GM18867 (cell line): ENCODE data around the gene DPP6.

ENCODE experiments used
- ATAC-seq: cut with Tn5 transposase; IDR thresholded peaks from one replicate; pipeline ENCODE4 v1.9.1; 2021; ENCODE audit warnings: mild to moderate bottlenecking, moderate library complexity; ENCODE audit not compliant: unreplicated experiment

The DPP6 gene

DNA sequence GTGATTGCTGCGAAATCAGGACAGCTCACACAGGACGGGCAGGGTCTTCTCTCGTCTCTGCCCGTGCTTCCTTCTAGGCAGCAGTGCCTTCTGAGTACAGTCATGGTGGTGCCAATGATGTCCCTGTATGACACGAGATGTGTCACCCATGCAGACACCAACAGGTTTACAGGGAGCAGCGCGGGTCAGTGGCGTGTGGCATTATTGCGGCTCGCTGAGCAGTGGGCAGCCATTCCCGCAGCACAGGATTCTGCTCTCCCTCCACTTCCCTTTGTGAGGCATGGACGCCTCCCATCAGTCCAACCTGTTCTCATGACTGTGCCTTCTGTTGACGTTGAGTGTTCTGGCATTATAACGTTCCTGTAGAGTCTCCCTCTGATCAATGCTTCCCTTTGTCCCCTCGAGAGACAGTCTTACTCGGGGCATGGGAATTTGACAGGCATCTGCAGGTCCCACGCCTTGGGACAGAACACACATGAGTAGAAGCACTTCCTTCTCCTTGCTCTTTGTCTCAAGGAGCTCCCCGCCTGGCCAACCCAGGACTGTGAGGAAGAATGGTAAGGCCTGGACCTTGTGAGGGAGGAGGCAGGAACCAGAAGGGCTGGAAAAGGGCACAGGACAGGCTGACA lies 731.2 kb downstream of the DPP6 start:
- no peak for ATAC-seq

GRCh38 chr7:154785898-154786297 lies 733.7 kb downstream of the DPP6 start:
- no peak for ATAC-seq

- no peak for ATAC-seq
These were observed 737.2 kb downstream of the DPP6 start for GRCh38 chr7:154789404-154789803.

- ATAC-seq = no peak
These were observed 739.4 kb downstream of the DPP6 start for GRCh38 chr7:154791611-154792010.

GRCh38 chr7:154792436-154793055 lies 740.3 kb downstream of the DPP6 start:
- ATAC-seq = no peak

DNA sequence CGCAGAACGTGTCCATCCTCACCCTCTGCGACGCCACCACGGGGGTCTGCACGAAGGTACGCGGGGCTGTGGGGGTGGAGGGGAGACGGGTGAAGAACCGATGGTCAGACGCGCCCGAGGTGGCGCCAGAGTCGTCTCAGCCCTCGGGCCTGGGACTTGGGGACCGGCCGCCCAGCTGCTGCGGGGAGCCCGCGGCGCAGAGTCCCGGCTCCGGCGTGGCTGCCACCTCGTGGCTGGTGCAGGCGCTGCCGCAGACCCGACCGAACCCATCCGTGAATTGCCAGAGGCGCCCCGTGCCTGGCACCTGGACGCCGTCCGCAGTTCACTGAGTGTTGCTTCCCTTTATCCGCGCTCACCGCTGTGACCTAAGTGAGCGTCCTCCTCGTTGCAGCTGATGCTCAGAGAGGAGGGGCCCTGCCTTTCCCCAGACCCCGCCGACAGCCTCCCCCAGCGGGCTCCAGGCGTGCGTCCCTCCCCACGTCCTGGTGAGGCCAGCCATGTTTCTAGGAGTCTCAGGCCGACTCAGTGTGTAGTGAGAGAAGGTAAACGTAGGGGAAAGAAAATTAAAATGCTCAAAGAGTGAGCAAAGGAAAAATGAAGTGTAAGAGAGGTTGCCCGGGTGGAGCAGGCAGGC lies 742.1 kb downstream of the DPP6 start:
- no peak for ATAC-seq

DNA sequence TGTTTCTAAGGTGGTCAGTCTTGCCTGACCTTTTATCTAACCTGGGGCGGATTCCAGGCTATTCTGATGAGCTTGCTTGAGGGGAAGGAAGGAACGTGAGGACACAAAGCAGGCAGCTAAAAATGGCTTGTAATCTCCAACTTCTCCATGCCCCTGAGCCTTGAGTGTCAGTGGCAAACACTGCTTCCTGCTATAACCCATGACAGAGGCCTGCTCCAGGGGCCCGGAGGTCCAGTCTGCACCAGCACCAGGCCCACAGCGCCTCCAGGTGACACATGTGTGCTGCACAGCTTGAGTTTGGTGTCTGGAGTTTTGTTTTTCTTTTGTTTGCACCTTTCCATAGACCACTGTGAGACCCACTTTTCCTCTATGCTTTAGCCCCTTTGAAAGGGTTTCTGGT lies 742.8 kb downstream of the DPP6 start:
- ATAC-seq = no peak

DNA sequence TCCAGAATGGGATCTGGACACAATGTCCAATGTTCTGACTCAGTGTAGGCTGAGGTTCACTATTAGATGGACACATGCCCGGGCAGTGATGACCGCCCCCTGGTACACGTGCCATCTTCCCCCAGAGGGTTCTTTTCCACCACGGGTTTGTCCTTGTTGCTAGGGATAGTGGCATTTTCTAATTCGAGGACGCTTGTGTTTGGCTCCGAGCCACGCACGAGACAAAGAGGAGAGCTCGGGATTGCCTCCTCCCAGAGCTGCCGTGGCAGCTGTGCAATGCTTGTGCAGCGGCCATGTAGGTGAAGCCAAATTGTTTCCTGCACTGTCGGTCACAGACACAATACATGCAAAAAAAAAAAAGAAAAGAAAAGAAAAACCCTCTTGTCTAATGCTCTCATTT lies 743.2 kb downstream of the DPP6 start:
- no peak for ATAC-seq

GRCh38 chr7:154804449-154804848 lies 752.3 kb downstream of the DPP6 start:
- no peak for ATAC-seq

- ATAC-seq = no peak
These were observed 759.8 kb downstream of the DPP6 start for GRCh38 chr7:154812027-154812426.

GRCh38 chr7:154817224-154817896 lies 765.2 kb downstream of the DPP6 start:
- ATAC-seq = no peak

DNA sequence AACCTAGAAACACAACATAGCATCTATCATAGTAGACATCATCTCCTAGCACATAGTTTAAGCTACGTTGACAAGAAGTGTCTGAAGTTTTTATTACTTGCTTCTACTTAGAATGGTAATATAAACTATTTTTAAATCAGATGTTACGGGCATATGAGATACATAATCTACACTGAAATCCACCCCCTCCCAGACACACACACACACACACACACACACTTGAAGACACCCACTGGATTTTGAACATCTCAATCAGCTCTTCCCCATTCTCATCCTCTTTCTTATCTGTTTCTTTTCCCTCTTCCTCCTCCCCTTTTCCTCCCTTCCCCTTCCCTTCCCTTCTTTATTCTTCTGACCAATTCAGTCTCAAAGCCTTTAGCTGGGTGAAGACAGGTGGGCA lies 774.8 kb downstream of the DPP6 start:
- no peak for ATAC-seq

DNA sequence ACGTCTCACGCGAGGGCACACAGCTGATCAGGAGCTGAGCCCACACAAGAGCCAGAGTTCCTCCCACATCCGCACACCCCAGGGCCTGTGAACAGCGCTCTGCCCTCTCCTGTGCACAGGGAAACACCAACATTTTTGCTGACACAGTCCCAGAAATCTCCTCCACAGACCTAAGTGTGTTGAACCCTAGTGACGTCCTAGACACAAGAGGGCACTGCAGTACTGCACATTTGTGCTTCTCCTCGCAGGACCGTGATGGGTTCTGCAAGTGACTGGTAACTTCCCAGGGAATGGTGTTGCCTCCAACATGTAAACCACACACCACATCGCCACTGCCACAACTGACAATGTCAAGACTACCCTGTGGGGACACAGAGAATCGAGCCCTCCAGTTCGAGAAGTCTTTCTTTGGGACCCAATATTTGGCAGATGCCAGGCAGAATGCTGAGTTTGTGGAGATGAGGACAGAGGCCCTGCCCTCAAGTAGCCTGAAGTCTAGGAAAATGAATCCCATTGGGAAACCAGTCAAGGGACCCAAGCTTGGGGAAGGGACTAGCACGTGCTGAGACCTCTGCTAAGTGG lies 780.5 kb downstream of the DPP6 start:
- ATAC-seq = no peak

GRCh38 chr7:154836021-154836448 lies 783.8 kb downstream of the DPP6 start:
- ATAC-seq = no peak

DNA sequence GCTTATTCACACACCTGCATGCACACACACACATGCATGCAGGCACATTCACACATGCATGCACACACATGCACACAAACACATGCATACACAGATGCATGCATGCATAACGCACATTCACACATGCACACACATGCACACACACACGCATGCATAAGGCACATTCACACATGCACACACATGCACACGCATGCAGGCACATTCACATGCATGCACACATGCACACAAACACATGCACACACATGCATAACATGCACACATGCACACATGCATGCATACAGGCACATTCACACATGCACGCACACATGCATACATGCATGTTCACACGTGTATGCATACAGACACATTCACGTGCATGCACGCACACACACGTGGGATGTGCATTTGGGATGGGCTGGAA lies 784.9 kb downstream of the DPP6 start:
- ATAC-seq = no peak

DNA sequence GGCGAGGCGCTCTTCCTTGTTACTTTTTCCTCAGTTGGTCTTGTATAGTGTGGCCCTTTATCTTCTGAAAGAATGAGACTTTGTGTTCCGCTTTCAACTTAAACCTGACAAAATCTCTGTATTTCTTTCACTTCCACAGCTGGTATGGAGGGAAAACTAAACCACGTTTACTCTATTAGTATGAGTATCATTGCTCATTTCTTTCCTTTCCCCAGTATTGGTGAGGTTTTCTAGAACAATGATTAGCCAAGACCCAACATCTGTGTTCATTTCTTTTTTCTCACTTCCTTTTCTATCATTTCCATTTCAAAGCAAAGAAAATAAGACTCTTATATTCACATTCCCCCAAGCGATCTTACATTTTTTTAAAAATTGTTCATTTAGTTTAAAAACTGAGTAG lies 785.4 kb downstream of the DPP6 start:
- peak; percentile 93 for ATAC-seq

GRCh38 chr7:154840086-154840485 lies 787.9 kb downstream of the DPP6 start:
- ATAC-seq = no peak

DNA sequence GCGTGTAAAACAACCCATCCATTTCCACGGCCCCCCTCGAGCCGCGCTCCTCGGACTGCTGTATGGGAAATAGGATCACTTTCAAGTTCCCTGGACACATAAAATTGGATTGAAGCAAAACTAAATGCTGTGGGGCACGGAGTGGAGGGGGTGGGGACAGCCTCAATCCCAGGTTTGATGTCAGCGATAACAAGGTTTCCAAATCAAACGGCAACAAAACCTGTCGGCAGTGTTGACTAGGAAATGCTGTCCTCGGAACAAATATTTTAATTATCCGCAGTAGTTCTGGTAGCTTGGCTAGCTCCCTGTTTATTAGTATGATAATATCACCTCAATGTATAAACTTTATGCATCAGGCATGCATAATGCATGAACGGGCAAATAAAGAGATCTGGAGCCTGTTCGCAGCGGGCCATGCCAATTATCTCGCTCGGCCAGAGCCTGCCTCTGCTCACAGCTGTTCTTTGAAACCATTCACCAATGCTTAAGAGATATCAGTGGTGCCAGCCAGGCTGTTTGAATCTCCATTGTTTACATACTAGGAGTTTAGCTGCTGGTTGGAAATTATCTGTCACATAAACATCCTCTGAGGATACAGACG lies 789.6 kb downstream of the DPP6 start:
- ATAC-seq = no peak

DNA sequence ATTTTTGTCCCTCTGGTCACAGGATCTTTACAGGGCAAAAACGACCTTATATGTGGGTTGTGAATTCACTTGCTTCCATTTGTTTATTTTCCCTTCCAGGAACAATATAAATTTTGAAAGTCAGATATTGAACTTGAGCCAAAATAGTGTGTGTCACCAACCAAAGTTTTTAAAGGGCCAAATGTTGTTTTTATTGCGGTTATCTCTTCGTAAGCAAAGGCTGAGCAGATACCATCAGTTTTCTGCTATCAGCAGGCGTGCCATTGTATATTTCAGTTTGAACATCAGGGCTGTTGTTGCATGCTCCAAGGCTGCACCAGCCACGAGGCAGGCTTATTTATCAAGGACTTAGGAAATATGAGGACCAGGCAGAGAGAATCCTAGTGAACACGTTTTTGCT lies 790.4 kb downstream of the DPP6 start:
- ATAC-seq = no peak

DNA sequence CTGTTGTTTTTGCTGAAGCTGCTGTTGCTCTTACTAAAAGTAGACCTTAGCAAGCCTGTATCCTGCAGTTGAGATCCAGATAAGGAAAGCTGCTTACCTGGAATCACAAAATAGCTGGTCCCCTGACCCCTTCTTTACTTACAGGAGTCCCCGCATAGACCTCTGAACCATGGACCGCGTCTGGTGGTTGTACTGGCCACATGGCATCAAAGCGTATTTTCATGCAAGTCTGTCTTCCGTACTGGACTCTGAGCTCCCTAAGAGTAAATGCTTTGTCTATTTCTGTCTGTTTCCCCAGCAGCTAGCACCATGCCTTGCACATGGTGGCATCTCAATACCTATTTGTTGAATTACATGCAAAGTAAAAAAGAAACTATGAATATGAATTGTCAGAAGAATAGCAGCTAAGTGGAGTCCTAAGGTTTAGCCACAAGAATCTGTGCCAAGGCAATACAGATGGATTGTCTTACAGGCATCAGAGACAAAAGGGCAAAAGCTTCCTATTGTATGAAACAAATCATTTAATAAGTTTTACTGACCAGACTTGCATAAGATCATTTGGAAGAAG lies 791.6 kb downstream of the DPP6 start:
- ATAC-seq = no peak

- ATAC-seq = no peak
These were observed 792.3 kb downstream of the DPP6 start for GRCh38 chr7:154844499-154844898.
